Left ventricle myocardium inferior (tissue), 1 donor: ENCODE data around the gene ATP6V0B. TPM values are rescaled to one million over a fixed set of nuclear protein-coding genes. Genes with fewer than 3 reads are reported as not detected.

Experiments used
- DNase-seq: peaks from one replicate; pipeline ENCODE4 v3.0.0-alpha.2; 2020
- H3K27ac ChIP-seq: fragments of 200-600 bp; replicated peaks from 2 replicates; pipeline ENCODE4 v1.8.0; 2021
- H3K27me3 ChIP-seq: fragments of 200-600 bp; 2 replicates; pipeline ENCODE4 v1.8.0; 2021; ENCODE audit warnings: low read depth
- H3K36me3 ChIP-seq: fragments of 200-600 bp; 2 replicates; pipeline ENCODE4 v1.8.0; 2021
- H3K4me1 ChIP-seq: fragments of 200-600 bp; 2 replicates; pipeline ENCODE4 v1.8.0; 2021
- H3K4me3 ChIP-seq: fragments of 200-600 bp; 2 replicates; pipeline ENCODE4 v1.8.0; 2021; ENCODE audit warnings: mild to moderate bottlenecking, moderate library complexity
- H3K9me3 ChIP-seq: fragments of 200-600 bp; replicated peaks from 2 replicates; pipeline ENCODE4 v1.8.0; 2021
- CTCF ChIP-seq: fragments of 200-600 bp; IDR thresholded peaks from 2 replicates; pipeline ENCODE4 v1.8.0; 2021; ENCODE audit warnings: antibody characterized with exemption, mild to moderate bottlenecking, borderline replicate concordance
- intact Hi-C: fragments of 100-400 bp; cut with micrococcal nuclease; formaldehyde crosslinking; loops from one replicate; pipeline ENCODE4 v1.11.0; 2022
- total RNA-seq: library from RNA; stranded (reverse); fragmentation: NEBNext Ultra II Directional; extraction: Animal tissue kit (Norgen Biotek cat#: 25700); gene quantifications from one replicate; pipeline ENCODE4 v1.2.1, GENCODE V29; 2021
- donor health status: DM: no; HTN: yes; CAD: no; lungs with severe emphysema.

Gene ATP6V0B
- total RNA-seq, 1 donor from 2014 or later = 80.6 TPM

DNA sequence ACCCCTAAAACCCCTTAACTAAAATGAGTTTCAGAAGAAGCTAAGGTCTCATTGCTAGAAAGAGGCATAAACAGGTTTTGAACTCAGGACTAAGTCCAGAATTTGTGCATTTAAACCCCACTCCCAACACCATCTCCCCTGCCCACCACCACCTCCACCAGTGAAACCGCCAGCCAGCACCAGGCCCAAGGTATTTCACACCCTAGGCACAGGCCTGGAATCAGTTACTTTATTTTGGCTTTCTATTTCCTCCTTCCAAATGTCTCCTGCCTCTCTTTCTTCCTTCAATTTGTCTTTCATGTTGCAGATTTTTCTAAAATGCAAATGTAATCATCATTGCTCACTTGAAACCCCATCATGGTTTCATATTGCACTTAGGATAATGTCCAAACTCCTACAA, 29.9 kb upstream of the ATP6V0B start:
- H3K27ac ChIP-seq = no peak overlapping the region
- H3K36me3 ChIP-seq = peaks cover 2% of the 10 kb centered on the region
- no peaks in the 10 kb centered on the region for H3K27me3 ChIP-seq
- no peak for DNase-seq
- intact Hi-C loops = no loop called here
- TF ChIP-seq CTCF = no peak
- H3K4me1 ChIP-seq = peaks cover 45% of the 10 kb centered on the region
- H3K9me3 ChIP-seq = no peaks in the 10 kb centered on the region
- no peak overlapping the region for H3K4me3 ChIP-seq

- TF ChIP-seq CTCF = no peak
- Histone ChIP-seq H3K27ac (peak overlapping the region; percentile 97), H3K9me3 (no peaks in the 10 kb centered on the region), H3K4me3 (peak overlapping the region; percentile 85), H3K36me3 (peaks cover 9% of the 10 kb centered on the region), H3K4me1 (peaks cover 54% of the 10 kb centered on the region), H3K27me3 (no peaks in the 10 kb centered on the region)
- intact Hi-C loops = no loop called here
- DNase-seq = no peak
Observed at GRCh38 chr1:43945674-43946235, 29.0 kb upstream of the ATP6V0B start.

DNA sequence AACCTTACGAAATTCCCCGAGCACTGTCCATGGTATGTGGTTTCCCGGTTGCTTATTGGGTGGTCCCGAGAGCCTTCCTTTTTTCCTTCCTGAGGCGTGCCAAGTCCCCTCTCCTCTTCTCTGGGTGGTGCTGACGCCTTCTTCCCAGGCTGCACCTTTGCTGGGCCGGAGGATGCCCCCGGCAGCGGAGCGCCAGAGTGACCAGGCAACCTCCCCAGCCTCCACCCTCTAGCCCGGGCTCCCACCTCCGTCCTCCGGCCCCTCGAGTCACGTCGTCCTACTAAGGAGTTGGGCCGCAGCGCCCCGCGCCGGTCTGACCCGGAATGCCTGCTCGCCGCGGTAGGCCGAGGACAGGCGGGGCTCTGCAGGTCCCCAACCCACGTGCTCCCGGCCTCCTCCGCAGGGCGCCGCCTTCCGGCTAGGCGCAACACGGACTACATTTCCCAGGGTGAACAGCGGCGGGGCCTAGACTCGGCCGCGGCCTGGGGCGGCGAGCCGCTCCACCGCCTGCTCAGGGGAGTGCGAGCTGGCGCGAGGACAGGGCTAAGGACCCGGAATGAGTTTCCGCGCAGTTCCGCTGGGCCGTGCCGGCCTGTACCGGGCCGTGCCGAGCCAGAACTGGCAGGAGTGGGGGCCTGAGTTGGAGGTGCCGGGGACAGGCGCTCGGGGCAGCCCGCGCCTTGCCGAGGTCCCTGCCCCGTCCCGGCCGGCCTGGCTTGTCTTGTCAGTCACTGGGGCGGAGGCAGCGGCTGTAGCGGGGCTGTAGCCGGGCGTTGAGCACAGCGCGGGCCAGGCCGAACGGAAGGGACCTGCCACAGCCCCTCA, 28.3 kb upstream of the ATP6V0B start, which contains the start of gene IPO13:
Gene IPO13, plus strand, starts transcription at position 715 of the 825 bp plus-strand sequence. CDS start 651 bp downstream, outside the sequence.
- peak; percentile 94 for DNase-seq
- TF ChIP-seq CTCF = peak; percentile 77
- Histone ChIP-seq H3K4me3 (peak within 1 kb of the TSS; percentile 85), H3K4me1 (peaks cover 61% of the 10 kb centered on the region), H3K9me3 (no peaks in the 10 kb centered on the region), H3K36me3 (peaks cover 9% of the 10 kb centered on the region), H3K27me3 (no peaks in the 10 kb centered on the region), H3K27ac (peak within 1 kb of the TSS; percentile 97)
- intact Hi-C loops = no loop called here

- H3K36me3 ChIP-seq = peaks cover 9% of the 10 kb centered on the region
- H3K4me3 ChIP-seq = peak overlapping the region; percentile 85
- TF ChIP-seq CTCF = no peak
- H3K9me3 ChIP-seq = no peaks in the 10 kb centered on the region
- H3K27me3 ChIP-seq = no peaks in the 10 kb centered on the region
- peak overlapping the region; percentile 97 for H3K27ac ChIP-seq
- peaks cover 69% of the 10 kb centered on the region for H3K4me1 ChIP-seq
- intact Hi-C loops = no loop called here
- peak; percentile 58 for DNase-seq
Observed at GRCh38 chr1:43947061-43947873, 27.5 kb upstream of the ATP6V0B start.

DNA sequence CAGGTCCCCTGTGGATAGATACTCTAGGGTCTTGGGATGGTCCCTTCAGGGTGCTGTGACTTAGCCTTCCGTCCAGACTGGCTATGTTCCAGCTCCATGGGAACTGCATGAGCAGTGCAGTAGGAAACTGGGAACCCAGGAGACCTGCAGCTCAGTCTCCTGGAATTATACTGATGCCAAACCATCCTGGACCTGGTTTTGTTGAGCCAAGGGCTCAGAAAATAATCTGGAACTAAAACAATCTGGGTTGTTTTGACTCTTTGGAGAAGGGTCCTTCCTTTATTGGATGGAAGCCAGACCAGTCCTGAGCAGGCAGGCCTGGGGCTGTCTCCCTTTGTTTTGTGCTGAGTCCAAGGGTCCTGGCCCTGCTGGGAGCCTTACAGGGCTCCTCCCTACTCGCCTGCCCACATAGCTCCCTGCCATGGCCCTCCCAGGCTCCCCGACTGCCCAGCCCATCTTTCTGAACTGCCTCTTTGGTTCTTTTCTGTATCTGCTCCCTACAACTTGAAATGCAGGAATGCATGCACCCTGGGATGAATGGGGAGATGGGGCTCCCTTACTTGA, 26.8 kb upstream of the ATP6V0B start:
- no peaks in the 10 kb centered on the region for H3K9me3 ChIP-seq
- peak overlapping the region; percentile 97 for H3K27ac ChIP-seq
- no peak for TF ChIP-seq CTCF
- peaks cover 76% of the 10 kb centered on the region for H3K4me1 ChIP-seq
- no peak for DNase-seq
- peaks cover 9% of the 10 kb centered on the region for H3K36me3 ChIP-seq
- H3K4me3 ChIP-seq = peak overlapping the region; percentile 85
- intact Hi-C loops = no loop called here
- H3K27me3 ChIP-seq = no peaks in the 10 kb centered on the region
